ENCODE measurements around the gene RPS28.
"Not testable (repeated sequence)": the region's sequence is repeated elsewhere in the genome, so short reads cannot be mapped to it uniquely, and the experiment has no call there.

Gene RPS28

DNA sequence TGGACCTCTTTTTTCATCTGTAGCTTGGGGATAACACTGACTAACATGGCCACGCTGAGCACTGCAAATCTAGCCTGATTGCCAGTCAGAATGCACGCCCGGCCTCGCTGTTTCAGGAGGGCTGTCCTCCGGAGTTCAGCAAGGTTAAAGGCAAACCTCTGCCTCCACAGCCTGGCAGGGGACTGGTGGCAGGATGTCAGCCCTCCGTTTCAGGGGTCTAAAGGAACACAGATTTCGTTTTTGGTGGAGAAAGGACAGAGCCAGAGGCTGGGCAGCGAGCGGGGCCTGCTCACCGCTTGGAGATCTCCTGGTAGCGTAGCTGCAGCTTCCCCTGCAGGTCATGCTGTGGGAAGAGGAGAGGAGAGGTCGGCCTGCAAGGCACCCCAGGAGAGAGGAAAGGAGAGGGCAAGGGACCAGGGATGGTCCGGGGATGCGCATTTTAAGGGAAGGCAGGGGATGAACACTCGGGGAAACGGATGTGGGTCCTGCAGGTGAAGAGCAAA lies 681 bp upstream of the RPS28 start:
- peak in 2 of 6 experiments; percentile 13 to 39 for DNase-seq

DNA sequence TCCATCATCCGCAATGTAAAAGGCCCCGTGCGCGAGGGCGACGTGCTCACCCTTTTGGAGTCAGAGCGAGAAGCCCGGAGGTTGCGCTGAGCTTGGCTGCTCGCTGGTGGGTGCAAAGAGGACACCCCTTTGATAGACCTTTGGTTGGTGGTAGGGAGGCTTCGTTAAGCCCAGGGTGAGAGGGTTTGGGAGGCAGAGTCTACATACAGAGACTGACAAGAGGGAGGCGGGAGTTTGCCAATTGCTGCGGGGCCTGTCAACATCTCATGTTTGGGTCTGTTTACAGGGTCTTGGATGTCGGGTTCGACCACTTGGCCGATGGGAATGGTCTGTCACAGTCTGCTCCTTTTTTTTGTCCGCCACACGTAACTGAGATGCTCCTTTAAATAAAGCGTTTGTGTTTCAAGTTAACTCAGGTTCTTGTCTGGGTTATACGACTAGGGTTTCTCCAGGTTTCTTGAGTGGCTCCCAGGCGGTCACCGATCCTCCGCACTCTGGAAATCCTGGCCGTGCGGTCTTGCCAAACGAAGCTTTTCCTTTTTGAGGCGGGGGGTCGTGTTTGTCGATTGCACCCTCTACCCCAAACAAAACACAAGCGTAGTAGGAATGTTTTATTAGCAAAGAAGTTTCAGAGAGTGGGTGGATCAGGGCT lies 816 bp downstream of the RPS28 start:
- no peak for DNase-seq

DNA sequence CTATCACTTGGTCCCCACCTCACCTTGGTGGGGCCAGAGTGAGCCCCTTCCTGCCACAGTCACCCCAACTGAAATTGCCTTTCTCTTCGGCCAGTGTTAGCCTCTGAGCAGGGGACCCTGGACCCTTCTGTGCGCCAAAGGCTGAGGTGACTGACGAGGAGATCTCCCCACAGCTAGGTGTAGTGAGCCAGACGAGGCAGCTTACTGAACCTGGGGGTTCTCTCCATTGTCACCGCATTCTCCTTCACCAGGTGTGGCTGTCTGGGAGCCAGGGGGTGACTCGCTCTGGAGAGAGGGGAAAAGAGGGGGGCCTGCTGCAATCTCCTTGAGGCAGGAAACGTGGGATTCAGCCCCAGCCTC lies 1.3 kb downstream of the RPS28 start:
- DNase-seq, result no peak

DNA sequence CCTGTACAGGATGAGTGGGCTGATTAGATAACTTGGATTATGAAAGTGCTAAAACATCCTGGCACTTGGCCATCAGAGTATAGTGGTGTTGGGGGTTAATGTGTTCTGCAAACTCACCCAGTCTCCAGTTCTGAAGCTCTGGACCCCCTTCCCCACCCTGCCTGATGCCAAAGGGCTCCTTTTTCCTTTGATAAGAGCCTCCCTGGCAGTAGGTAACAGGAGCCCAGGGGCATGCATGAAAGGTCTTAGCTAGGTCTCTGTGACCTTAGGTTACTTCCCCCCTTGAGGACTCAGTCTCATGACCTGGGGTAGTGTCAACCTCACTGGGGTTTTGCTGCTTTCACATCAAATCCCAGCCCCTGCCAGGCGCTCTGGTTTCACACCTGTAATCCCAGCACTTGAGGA lies 2.5 kb downstream of the RPS28 start:
- no peak for DNase-seq

DNA sequence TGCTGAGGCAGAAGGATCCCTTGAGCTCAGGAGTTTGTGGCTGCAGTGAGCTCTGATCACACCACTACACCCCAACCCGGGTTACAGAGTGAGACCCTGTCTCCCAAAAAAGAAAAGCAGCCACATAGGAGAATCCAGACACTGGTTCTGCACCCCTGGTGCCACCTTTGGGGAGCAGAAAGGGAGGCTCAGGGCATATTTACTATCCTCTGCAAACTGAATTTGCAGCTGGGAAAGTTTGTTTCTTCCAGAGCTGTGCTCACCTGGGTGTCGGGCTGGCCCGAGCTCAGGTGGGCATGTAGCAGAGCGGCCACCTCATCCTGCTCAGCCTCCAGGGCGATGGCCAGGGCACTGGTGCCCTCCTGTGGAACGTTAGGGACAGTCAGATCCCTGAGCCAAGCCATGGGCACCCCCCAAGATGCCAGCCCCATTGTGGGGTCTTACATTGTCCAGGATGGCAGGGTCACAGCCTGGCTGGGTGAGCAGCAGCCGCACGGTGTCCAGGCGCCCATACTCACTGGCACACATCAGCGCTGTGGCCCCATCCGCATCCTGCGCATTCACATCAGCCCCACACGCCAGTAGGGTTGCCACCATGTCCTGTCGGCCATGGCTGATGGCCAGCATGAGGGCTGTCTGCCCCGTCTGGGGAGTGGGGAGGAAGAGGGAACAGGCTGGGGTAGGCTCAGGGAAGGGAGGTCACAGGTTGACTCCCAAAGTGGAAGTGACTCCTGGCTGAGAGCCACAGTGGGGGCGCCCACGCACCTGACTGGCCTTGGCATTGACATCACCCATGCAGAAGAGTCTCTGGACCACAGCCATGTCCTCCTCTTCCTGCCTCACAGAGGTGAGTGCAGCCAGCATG lies 3.1 kb downstream of the RPS28 start:
- DNase-seq, result peak in 1 of 6 experiments; percentile 13

DNA sequence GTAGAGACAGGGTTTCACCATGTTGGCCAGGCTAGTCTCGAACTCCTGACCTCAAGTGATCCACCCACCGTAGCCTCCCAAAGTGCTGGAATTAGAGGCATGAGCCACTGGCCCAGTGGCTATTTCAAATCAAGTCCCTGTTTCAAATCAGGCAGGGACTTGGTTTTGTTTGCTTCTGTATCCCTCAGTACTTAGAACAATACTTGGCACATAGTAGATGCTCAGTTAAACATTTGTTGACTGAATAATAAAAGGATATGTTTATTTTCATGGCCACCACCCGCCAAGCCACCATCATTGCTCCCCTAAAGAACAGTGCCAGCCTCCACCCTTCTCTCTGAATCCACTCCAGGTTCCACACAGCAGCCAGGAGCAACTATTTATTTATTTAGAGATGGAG lies 4.2 kb downstream of the RPS28 start:
- no peak for DNase-seq

DNA sequence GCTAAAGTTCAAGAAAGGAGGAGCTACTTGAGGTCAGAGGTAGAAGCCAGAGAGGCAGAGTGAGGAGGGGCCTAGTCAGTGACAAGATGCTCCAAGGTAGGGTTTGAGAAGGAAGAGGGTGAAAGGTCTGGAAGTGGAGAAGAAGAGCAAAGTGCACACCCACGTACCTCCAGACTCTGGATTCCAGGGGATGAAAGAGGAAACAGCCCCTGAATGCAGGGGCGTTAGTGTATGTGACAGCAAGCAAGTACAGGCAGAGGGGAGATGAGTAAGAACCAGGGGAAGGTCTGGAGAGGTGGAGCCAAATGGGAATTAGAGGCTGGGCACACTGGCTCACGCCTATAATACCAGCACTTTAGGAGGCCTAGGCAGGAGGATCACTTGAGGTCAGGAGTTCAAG lies 8.7 kb downstream of the RPS28 start:
- DNase-seq, result no peak

DNA sequence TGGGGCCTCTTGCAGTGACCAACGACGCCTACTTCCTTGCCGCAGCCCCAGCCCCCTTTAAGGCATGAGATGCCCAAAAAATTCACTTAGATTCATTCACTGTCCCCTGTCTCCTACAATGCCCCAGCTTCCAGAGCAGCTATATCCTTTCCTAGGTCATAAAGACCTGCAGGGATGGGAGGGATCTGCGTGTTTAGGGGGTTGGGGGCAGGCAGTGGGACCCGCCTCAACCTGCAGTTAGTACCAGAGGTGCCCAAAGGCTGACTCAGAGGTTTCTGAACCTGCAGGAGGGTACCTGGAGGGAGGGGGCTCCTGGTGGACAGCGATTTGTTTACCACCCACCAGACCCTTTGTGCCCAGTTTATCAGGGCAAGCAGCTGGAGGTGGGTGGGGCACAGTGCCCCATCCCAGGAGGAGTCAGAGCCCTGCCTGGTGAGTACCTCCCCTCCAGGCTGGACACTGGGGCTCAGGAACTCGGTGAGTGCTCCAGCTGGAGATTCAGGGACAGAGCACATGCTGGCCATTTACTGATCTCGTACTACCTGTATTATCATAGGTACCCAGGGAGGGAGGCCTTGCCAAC lies 10.1 kb downstream of the RPS28 start:
- DNase-seq, result no peak

DNA sequence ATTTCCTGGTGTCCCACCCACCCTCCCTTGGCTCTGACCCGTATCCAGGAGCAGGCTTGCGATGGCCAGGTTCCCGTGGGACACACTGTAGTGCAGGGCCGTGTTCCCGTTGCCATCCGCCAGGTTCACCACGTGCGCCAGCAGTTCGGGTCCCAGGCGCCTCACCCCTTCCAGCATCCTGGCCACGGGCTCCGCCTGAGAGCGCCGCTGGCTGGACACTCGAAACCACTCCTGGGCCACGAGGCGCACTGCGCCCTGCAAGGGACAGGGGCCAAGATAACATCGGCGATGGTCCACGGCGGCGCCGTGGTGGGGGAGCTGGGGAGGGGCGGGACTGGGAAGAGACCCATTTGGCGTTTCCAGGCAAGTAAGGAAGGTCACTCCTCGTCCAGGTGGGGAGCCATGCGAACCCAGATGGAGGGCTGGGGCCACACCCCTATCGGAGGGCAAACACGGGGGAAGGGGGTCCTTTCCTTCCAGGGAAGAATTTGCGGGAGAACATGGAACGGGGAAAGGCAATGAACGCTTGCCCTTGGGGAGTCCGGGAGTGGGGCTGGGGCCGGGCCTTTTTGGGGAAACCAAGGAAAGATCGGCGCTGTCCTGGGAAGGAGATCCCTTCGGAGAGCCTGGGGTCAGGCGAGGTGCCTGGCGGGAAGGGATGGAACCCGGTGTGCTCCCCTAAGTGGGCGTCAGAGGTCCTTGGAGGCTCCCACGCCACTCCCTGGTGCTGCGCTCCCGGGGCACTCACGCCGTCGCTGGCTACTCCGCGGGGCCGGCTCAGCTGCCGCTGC lies 11.9 kb downstream of the RPS28 start:
- no peak for DNase-seq

DNA sequence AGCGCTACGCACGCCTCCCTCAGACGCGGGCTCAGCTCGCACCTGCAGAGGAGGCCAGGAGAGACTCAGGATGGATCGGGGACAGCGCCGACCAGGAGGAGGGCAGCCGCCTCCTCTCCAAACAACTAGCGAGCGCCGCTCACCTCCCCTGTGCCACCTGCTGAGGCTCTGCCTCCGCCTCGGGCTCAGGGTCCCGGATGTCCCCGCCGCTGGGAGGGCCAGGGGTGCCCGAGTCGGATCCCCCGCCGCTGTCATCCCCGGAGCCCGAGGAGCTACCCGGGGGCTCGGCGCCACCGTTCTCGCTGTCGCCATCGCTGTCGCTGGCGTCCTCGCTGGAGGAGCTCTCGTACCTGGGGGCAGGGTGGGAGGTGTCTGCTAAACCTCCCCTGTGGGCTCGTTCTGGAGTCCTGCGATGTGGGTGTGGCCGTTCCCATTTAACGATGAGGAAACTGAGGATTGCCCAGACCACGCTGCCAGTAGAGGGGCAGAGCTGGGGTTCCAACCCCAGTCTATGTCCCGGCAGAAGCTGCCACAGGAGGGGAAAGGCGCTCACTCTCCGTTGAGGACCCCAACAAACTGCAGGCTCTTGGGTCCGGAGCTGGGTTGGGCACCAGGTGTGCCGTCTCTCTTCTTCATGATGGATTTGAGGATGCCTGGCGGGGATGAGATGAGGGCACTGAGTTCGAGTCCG lies 12.6 kb downstream of the RPS28 start:
- DNase-seq, result no peak

DNA sequence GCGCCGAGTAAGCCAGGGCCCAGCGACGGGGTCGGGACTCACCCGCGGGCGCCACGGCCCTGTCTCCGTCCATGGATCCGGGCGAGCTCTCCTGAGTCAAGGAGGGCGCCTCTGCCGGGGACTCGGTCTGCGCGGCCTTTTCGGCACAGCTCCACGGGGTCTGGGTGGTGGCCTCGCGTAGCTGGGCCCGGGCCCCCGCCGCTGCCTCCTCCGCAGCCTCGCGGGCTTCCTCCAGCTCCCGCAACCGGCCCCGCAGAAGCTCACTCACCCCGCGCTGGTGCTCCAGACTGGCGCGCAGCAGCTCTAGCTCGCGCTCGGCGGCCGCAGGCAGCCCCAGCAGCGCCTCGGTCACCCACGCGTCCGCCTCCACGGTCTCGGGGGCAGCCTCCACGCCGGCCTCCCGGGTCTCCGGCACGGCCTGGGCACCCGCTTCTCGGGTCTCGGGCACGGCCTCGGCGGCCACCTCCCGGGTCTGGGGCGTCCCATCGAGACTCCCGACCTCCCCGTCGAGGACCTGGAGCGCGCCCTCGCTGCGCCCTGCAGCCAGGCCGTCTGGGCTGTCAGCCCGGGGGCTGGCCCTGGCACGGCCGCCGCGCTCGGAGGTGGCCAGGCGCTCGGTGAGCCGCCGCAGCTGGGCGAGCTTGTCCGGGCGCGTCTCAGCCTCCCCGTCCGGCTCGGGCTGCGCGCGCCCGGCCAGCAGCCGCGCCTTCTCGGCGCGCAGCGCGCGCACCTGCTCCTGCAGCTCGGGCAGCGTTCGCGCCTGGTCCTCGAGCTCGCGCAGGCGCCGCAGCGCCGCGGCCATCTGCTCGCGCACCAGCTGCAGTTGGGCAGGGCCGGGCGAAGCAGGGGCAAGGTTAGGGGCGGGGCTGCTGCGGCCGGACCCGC lies 13.4 kb downstream of the RPS28 start:
- DNase-seq, result no peak

DNA sequence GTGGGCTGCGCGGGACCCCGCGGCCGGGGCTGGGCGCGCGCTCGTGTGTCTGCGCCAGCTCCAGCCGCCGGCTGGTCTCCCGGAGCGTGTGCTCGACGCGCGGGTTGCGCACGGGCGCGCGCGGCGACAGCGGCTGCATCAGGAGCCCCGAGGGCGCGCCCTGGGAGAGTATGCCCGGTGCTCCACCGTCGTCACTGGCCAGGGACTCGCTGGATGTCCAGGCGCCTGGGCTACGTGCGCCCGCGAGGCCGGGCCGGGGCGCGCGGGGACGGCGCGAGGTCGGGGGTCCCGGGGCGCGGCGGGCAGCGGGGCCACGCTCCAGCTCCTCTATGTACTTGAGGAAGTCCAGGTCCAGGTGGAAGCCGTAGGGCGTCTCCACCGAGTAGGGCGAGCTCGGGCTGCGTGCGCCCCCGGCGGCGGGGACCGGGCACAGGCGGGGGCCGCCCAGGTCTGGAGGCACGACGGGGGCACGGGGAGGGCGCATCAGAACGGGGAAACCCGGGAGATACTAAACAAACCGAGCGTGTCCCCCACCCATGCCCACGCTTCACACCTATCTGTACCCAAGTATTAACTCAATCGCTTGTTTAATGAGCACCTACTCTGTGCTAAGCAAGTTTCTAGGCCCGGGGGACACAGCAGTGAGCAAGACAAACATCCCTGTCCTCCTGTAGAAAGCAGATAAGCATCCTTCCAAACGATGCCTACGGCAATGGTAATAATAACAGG lies 14.2 kb downstream of the RPS28 start:
- DNase-seq, result no peak

DNA sequence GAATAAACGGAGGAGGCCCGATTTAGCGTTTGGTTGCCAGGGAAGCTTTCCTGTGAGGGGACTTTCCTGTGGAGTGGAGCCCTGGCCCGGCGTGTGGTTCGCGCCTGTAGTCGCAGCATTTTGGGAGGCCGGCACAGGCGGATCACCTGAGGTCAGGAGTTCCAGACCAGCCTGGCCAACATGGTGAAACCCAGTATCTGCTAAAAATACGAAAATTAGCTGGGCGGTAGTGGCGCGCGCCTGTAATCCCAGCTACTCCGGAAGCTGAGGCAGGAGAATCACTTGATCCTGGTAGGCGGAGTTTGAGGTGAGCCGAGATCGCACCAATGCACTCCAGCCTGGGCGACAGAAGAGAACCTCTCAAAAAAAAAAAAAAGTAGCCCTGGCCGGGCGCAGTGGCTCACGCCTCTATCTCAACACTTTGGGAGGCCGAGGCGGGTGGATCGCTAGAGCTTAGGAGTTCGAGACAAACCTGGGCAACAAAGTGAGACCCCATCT lies 14.8 kb downstream of the RPS28 start:
- DNase-seq, result no peak

DNA sequence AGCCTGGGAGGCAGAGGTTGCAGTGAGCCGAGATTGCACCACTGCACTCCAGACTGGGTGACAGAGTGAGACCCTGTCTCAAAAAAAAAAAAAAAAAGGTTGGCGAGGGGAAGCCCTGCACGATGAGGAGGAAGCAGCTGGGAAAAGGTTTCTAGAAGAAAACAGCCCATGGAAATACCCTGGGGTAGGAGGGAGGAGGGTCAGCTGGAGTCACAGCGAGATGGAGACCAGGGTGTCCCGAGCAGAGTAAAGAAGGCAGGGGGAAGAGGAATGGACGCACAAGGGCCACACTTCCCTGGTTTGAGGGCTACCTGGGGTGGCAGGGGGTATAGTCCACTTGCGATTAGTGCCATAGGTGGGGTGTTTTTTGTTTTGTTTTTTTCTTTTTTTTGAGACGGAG lies 15.4 kb downstream of the RPS28 start:
- no peak for DNase-seq

DNA sequence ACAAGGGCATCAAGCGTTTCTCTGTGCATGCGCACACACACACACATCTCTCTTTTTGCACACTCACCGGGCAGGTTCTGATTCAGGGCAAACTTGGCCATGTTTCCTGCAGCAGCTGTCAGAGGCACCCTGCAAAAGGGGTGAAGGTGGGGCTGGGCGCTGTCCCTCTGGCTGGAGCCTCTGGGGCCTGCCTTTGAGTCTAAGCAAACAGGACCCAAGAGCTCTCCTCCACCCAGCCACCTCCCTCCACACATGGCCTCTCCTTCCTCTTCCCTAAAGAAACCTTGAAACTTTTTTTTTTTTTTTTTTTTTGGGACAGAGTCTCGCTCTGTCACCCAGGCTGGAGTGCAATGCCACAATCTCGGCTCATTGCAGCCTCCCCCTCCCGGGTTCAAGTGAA lies 16.4 kb downstream of the RPS28 start:
- DNase-seq, result no peak

DNA sequence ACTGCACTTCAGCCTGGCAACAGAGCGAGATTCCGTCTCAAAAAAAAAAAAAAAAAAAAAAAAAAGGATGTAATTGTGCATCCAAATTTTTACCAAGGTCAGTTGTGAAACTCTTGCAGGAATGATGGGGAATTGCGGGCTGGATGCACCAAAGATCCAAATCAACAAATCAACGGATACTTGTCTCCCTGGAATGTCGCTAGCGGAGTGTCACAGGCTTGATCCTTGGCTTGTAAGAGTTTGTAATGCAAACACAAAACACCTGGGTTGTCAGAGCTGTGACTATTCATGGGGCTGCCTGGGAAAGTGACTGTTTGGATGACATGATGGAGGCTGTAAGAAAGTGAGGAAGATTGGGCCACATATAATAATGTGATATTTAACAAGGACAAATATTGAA lies 17.5 kb downstream of the RPS28 start:
- no peak for DNase-seq

DNA sequence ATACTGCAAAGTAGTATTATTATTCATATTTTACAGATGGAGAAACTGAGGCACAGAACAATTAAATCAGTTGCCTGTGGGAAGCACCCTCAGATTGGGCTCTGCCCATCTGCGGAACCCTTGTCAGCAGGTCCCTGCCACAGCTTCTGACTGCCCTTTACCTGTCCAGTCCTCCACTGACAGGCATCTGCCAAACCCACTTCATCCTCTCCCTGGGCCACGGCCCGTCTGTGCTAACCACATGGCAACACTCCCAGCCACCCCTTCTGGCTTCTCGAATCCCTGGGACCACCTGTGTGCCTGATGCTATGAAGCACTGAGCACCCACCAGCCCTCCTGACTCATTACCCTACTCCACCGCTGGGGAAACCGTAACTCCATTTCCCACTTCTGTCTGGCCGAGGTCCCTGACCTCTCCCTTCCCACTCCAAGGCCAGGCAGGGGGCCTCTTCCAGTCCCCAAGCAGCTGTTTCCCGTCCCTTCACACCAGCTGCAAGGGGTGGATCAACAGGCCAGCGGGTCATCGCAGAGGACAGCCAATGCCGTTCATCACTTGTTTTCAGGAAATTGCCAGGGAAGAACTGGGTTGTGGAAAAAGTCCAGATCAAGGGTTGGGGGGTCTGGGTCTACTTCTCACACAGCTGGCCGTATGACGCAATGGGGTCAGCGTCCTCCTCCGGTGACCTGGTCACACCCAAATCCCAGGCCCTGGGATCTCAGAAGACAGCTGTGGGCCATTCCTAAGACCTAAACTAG lies 19.2 kb downstream of the RPS28 start:
- no peak for DNase-seq

DNA sequence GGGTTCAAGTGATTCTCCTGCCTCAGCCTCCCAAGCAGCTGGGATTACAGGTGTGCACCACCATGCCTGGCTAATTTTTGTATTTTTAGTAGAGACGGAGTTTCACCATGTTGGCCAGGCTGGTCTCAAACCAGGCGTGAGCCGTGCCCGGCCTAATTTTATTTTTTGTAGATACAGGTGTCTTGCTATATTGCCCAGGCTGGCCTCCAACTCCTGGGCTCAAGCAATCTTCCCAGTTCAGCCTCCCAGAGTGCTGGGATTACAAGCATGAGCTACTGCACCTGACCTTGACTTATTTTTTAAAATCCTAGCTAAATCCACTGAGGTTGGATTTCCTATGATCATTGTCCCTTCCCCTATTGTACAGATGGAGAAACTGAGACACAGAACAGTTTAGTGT lies 20.2 kb downstream of the RPS28 start:
- not testable (repeated sequence) for DNase-seq

DNA sequence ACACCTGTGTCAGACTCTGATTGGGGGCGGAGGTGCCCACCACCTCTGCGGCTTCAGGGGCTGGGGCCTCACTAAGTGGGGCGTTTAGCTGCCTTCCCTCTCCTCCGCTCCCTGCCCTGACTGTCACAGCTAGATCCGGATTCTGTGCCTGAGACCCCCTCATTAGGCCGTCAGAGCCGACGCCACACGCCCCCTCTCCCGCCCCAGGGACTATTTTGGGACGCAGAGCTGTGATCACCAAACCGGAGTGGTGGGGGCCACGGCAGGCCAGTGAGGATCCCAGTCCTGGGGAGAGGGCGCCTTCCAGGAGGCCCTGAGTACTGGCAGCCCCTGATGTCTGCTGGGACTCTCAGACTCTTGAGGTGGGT lies 21.0 kb downstream of the RPS28 start:
- DNase-seq, result no peak
